DND-41 (cell line): ENCODE results near the gene ITGB2.

ENCODE experiments used
- ATAC-seq: fragments of 200-7000 bp; cut with Tn5 transposase; 3 replicates; pipeline ENCODE4 v1.9.1; 2021; ENCODE audit warnings: low read depth; ENCODE audit not compliant: insufficient read depth
- DNase-seq: peaks from one replicate; pipeline ENCODE4 v3.0.0-alpha.2; 2020
- H2AFZ ChIP-seq: 2 replicates; pipeline ENCODE4 v1.6.0; 2012; ENCODE audit warnings: low read depth, low read length
- H3K27ac ChIP-seq: 2 replicates; pipeline ENCODE4 v1.5.1; 2012; ENCODE audit warnings: low read length, inconsistent platforms
- H3K27me3 ChIP-seq: fragments of 200-600 bp; sonication (generic); 2 replicates; pipeline ENCODE4 v1.6.0; 2012; ENCODE audit warnings: low read length, mild to moderate bottlenecking, inconsistent platforms; ENCODE audit not compliant: insufficient read depth, poor library complexity
- H3K36me3 ChIP-seq: 2 replicates; pipeline ENCODE4 v1.5.1; 2012; ENCODE audit warnings: low read length, inconsistent platforms; ENCODE audit not compliant: insufficient read depth
- H3K4me1 ChIP-seq: 2 replicates; pipeline ENCODE4 v1.5.1; 2012; ENCODE audit warnings: mild to moderate bottlenecking, low read length; ENCODE audit not compliant: insufficient read depth
- H3K4me2 ChIP-seq: 2 replicates; pipeline ENCODE4 v1.6.0; 2012; ENCODE audit warnings: mild to moderate bottlenecking, moderate library complexity, low read length, inconsistent platforms; ENCODE audit not compliant: insufficient read depth
- H3K4me3 ChIP-seq, 2 experiments: fragments of 200-600 bp in 1 of 2; shearing (Covaris generic) in 1 of 2; 2 replicates each; pipeline ENCODE4 v1.5.1; 2012 to 2016; ENCODE audit warnings: inconsistent platforms in 2 of 2, low read length in 2 of 2, mild to moderate bottlenecking in 2 of 2, low read depth in 1 of 2, moderate library complexity in 1 of 2
- H3K79me2 ChIP-seq: 2 replicates; pipeline ENCODE4 v1.6.0; 2012; ENCODE audit warnings: low read length, inconsistent platforms; ENCODE audit not compliant: insufficient read depth
- H3K9ac ChIP-seq: 2 replicates; pipeline ENCODE4 v1.6.0; 2012; ENCODE audit warnings: low read depth, mild to moderate bottlenecking, inconsistent platforms, low read length, moderate library complexity
- H3K9me3 ChIP-seq: 2 replicates; pipeline ENCODE4 v1.5.1; 2012; ENCODE audit warnings: low read length, moderate library complexity, mild to moderate bottlenecking, inconsistent platforms; ENCODE audit not compliant: insufficient read depth, severe bottlenecking
- H4K20me1 ChIP-seq: 2 replicates; pipeline ENCODE4 v1.6.0; 2012; ENCODE audit warnings: low read length; ENCODE audit not compliant: insufficient read depth
- EZH2 ChIP-seq: IDR thresholded peaks from 3 replicates; pipeline ENCODE4 v1.6.1; 2012; ENCODE audit warnings: borderline replicate concordance, low read depth, mild to moderate bottlenecking, moderate library complexity, low read length, inconsistent platforms; ENCODE audit not compliant: severe bottlenecking
- TF ChIP-seq, protein P1 (sequence below): IDR thresholded peaks from 2 replicates; pipeline ENCODE4 v1.5.1; 2012; ENCODE audit warnings: borderline replicate concordance, low read length, moderate library complexity, mild to moderate bottlenecking; ENCODE audit not compliant: poor library complexity, severe bottlenecking; ENCODE audit errors: extremely low read depth

The ITGB2 gene

DNA sequence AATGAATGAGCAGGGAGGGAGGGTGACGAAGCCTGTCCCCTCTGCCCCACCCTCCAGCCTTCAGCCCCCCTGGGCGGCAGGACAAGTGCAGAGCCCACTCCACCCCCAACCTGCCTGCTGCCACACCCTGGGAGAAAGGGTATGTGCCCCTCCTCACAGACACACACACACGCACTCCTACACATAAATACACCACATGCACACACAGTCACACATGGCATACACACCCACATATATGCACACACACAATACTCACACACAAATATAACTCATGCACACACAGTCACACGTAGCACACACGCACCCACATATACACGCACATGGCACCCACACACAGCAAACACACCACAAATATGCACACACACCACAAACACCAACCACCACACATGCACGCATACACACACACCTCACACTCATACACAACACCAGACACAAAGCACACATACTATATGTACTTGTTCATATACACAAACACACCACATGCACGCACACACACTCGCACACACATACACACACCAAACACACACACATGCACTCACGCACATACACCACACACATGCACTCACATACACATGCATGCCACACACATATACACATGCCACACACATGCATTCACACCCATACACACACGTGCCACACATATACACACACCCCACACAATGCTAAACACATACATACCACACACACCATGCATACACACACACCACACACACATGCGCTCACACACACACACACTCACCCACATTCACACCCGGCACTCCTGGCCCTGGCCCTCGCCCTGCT, 16.4 kb downstream of the ITGB2 start:
- H3K9me3 ChIP-seq = peaks cover 3% of the 10 kb centered on the region
- H3K4me1 ChIP-seq = no peaks in the 10 kb centered on the region
- H2AFZ ChIP-seq = no peak overlapping the region
- no peak overlapping the region for H3K27ac ChIP-seq
- H3K4me2 ChIP-seq = no peak overlapping the region
- H3K27me3 ChIP-seq = no peaks in the 10 kb centered on the region
- TF ChIP-seq, protein P1, sequence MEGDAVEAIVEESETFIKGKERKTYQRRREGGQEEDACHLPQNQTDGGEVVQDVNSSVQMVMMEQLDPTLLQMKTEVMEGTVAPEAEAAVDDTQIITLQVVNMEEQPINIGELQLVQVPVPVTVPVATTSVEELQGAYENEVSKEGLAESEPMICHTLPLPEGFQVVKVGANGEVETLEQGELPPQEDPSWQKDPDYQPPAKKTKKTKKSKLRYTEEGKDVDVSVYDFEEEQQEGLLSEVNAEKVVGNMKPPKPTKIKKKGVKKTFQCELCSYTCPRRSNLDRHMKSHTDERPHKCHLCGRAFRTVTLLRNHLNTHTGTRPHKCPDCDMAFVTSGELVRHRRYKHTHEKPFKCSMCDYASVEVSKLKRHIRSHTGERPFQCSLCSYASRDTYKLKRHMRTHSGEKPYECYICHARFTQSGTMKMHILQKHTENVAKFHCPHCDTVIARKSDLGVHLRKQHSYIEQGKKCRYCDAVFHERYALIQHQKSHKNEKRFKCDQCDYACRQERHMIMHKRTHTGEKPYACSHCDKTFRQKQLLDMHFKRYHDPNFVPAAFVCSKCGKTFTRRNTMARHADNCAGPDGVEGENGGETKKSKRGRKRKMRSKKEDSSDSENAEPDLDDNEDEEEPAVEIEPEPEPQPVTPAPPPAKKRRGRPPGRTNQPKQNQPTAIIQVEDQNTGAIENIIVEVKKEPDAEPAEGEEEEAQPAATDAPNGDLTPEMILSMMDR = no peak
- no peak for TF ChIP-seq EZH2
- H4K20me1 ChIP-seq = peaks cover 11% of the 10 kb centered on the region; the same call in 1 of the 2 replicates
- no peak overlapping the region for H3K9ac ChIP-seq
- no peaks in the 10 kb centered on the region for H3K79me2 ChIP-seq
- H3K36me3 ChIP-seq = peaks cover 90% of the 10 kb centered on the region
- ATAC-seq (no peak), DNase-seq (no peak)
- no peak overlapping the region for H3K4me3 ChIP-seq

DNA sequence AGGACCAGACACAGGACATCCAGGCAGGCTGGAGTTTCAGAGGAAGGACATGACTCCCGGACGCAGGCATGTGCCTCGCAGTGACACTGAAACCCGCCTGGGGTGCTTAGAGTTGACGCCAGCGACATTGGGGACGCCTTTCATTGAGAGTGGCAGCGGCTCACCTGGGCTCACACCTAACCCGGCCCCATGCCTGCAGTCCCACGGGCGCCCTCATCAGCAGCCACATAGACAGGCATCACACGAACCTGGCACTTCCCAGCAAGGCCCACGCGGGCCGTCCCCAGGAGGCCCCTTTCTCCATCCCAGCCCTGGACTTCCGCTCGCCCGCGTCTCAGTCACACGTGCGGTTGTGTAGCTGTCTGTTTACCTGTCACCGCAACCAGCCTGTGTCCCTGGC, 17.0 kb downstream of the ITGB2 start:
- ATAC-seq (no peak), DNase-seq (no peak)
- Histone ChIP-seq H3K27ac (no peak overlapping the region), H3K4me1 (no peaks in the 10 kb centered on the region), H4K20me1 (peaks cover 9% of the 10 kb centered on the region; the same call in 1 of the 2 replicates), H3K79me2 (no peaks in the 10 kb centered on the region), H3K9ac (no peak overlapping the region), H3K9me3 (peaks cover 3% of the 10 kb centered on the region), H3K4me2 (no peak overlapping the region), H3K27me3 (no peaks in the 10 kb centered on the region), H2AFZ (no peak overlapping the region), H3K4me3 (no peak overlapping the region), H3K36me3 (peaks cover 90% of the 10 kb centered on the region)
- TF ChIP-seq, protein P1 = no peak
- no peak for TF ChIP-seq EZH2

DNA sequence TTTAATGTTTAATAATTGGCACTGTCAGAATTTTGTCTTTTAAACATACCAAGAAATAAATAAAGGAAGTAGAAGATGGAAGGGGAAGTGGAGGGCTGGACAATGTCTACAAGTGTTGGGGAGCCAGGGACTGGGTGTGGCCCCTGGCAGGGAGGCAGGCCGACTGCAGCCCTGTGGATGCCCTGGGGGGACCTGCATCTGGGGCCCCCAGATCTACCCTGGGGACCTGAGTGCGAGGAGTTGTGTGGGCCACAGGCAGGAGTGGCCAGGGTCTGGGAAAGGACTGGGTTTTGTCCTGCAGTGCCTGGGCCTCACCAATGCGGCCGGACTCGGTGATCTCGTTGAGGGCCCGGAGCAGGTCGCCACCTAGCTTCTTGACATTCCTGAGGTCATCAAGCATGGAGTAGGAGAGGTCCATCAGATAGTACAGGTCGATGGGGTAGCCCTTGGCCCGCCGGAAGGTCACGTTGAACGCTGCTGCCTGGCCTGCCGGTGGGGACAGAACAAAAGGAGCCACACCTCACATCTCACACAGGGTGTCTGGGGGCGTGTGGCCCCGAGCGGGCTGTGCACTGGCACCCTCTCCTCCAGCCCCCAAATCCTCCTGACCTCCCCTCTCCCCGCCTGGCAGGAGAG, 17.5 kb downstream of the ITGB2 start:
- H3K9ac ChIP-seq = no peak overlapping the region
- H4K20me1 ChIP-seq = peaks cover 9% of the 10 kb centered on the region; the same call in 1 of the 2 replicates
- peaks cover 93% of the 10 kb centered on the region for H3K36me3 ChIP-seq
- H3K9me3 ChIP-seq = peaks cover 3% of the 10 kb centered on the region
- ATAC-seq = no peak
- H3K4me3 ChIP-seq = no peak overlapping the region
- no peak overlapping the region for H2AFZ ChIP-seq
- no peak overlapping the region for H3K27ac ChIP-seq
- H3K4me2 ChIP-seq = no peak overlapping the region
- no peak for TF ChIP-seq EZH2
- TF ChIP-seq, protein P1 = no peak
- no peaks in the 10 kb centered on the region for H3K27me3 ChIP-seq
- H3K4me1 ChIP-seq = no peaks in the 10 kb centered on the region
- no peak for DNase-seq
- no peaks in the 10 kb centered on the region for H3K79me2 ChIP-seq
